Posterior vena cava (tissue), 2 donors: Measurements from ENCODE around the gene DSG2. TPM values are rescaled to one million over a fixed set of nuclear protein-coding genes. Genes with fewer than 3 reads are reported as not detected.

Source experiments
- DNase-seq: peaks from one replicate; pipeline ENCODE4 v3.0.0-alpha.2; 2020; ENCODE audit warnings: low spot score
- intact Hi-C, 2 donors: fragments of 100-400 bp; cut with DNase I; formaldehyde crosslinking; loops; one replicate each; pipeline versions ENCODE4 v1.14.1 to v1.14.2; 2022 to 2023
- total RNA-seq, 2 donors: library from RNA; stranded (reverse); fragmentation: NEBNext Ultra II Directional; extraction: Animal tissue kit (Norgen Biotek cat#: 25700); gene quantifications; one replicate each; pipeline ENCODE4 v1.2.1, GENCODE V29; 2021
- donor health status: DM: yes; HTN: yes; CAD: no.
- donor health status: DM: yes; HTN: yes; CAD: no.

The DSG2 gene
- total RNA-seq, 2 donors from 2014 or later = 2.2 to 2.6 TPM

DNA sequence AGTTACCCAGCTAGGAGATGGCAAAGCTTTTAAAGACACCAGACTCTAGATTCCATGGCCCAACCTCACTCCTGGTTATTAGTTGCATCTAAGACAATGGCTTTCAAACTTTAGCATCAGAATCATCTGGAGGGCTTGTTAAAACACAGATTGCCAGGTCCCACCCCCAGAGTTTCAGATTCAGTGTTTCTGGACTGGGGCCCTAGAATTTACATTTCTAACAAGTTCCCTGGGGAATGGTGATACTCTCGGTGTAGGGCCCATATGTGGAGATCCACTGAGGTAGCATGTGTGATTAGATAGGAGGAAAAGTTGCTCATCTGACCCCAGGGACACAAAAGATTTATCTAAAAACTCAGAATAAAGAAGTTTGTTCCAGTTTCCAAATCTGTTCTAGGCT lies 79.2 kb downstream of the DSG2 start:
- intact Hi-C loops = no loop called here

DNA sequence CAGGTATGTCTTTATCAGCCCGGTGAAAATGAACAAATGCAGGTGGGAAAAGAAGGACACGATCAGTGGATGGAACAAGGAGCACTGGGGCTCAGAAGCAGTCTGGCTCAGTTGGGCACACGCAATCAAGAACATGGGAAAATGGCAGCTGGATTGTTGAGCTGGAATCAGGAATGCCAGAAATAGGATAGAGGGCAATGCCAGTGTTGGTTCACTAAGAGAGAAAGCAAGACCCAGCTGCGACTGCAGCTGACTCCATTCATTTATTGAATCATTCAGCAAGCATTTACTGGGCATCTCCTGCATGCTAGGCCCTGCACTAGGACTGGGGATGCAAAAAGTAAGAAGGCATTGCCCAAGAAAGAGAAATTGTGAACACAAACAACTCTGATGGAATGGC lies 80.1 kb downstream of the DSG2 start:
- intact Hi-C loops = no loop called here
- no peak for DNase-seq

More for the DNA sequence above, 79.2 kb downstream of the DSG2 start:
- no peak for DNase-seq

DNA sequence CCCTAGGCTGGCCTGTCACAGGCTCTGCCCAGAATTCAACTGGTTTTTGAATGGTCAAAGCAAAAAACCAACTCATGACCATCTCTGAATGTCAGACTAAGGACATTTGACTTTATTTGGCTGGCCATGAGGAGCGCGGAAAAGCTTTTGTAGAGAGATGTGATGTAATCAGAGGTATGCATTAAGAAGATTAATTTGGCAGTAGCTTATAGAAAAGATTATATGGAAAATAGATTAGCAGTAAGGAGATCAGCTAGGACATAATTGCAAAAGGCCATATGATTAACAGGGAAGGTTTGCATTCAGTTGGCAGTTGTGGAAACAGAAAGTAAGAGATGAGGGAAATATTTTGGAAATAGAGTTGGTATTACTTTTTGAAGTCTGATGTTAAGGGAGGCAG lies 81.4 kb downstream of the DSG2 start:
- intact Hi-C loops = no loop called here
- DNase-seq = no peak

DNA sequence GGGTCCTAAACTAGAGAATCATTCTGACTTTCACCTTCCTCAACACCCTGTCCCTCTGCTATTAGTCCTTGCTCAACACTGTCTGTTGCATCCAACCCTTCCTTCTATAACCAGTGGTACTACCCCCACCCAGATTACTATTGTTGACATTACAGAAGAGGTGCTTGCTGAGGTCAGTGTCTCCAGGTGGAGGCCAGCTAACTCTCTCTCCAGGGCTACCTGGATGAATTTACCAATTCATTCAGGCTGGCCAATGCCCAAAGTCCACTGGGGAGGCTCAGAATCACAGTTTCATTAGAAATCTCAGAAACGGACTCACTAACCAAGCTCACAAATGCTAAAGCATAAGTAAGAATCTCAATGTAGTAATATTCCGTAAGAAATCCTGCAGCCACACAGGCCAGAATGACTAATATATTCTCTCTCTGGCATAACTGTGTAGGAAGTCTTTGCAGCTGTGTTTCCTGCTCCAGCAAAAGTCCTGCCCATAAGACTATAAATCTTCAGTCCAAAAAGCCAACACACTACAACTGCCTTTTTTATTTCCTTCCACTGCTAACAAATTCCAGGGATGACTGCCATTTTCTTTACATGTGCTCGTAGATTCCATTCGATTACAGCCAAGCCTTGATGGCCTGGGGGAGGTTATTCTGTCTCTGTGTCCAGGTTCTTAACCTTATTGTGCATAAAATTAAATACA lies 83.7 kb downstream of the DSG2 start:
- DNase-seq = no peak
- intact Hi-C loops = no loop called here

DNA sequence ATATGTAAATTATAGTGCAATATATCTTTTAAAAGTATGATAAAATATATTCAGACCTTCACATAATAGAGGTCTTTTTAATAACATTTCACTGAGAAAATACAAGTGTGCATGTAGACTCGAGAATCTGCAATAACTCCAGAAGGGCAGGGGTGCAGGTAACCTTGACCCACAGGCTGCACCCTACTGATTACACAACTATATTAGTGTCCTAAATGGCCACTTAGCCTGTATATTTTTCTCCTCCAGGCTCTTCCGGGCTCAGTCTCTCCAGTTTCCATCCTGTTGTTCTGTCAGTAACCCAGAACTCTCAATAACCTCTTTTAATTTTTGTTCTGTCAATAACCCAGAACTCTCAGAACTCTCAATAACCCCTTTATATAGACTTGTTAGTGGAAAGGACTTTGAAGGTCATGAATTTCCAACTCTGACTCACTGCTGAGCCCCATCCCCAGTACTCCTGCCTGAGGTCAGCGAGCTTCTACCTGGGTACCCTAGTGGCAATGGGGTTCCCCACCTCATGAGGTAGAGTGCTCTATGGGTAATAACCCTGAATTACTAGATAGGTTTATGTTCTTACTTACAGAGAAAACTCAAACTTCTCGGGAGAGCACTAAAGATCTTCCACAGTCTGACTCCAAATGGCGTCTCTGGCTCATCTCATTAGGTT lies 85.3 kb downstream of the DSG2 start:
- intact Hi-C loops = no loop called here
- DNase-seq = no peak

DNA sequence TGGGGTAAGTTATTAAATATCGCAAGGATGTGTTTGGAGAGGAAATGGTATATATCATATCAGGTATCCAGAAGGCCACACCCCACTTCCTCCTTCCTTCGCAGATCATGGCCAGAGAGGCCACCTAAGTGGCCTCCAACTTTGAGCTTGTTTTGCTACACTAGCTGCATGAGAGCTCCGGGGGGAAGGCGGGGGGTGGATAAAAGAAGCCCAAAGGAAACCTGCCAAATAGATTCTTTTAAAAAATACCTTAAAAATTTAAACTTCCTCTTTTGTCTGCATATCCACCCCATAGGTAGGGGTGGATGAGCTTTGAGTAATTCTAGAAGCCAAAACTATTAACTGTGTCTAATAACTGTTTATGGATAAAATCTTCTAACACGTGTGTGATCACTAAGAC lies 88.0 kb downstream of the DSG2 start:
- intact Hi-C loops = no loop called here
- no peak for DNase-seq

DNA sequence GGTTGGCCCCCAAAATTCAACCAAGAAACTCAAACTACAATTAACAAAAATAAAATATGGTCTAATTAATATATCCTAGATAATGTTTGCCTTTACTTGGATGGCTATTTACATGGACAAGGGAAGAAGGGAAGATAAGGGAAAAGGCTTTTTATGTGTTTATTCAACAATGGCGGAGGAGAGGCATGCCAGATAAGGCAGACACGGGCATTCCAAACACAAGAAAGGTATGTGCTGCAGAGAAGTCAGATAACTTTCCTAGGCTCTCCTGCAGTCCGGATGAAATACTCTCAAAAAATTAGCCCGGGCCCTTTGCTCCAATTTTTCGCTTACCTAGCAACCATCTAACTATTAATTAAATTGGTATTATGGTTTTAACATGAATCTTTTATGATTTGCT lies 88.6 kb downstream of the DSG2 start:
- intact Hi-C loops = no loop called here
- DNase-seq = no peak

DNA sequence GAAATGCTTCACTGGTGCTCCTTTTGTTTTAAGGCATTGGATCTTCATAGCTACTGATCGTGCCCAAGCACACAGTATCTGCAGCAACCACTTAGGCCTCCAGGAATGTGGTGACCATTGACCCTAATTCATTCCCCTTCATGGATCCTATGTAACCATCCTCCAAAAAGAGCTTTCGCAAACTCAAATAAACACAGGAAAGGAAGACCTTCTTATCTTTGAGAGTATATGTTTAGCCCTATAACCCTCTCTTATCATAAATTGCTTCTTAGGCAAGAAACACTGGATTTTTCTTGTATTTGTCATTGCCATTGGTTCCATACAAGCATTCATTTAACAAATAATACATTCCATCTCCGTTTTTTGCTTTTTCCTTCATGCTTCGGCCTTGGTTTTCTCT lies 89.6 kb downstream of the DSG2 start:
- no peak for DNase-seq
- intact Hi-C loops = no loop called here

DNA sequence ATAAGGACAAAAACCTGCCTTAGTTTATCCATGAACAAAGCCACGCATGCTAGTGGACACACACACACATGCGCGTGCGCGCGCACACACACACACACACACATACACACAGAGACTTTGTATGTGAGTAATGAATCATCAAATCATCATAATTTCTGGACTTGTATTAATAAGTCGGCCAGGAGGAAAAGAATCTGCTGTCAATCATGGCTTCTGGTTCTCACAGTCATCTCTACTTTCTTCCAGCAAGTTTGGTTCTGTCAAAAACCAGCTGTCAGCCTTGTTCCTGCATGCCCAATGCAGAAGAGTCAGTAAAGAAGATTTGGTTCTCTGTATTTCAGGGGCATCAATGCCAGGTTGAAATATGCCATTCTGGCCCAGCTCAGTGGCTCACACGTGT lies 92.6 kb downstream of the DSG2 start:
- DNase-seq = no peak
- intact Hi-C loops = no loop called here

DNA sequence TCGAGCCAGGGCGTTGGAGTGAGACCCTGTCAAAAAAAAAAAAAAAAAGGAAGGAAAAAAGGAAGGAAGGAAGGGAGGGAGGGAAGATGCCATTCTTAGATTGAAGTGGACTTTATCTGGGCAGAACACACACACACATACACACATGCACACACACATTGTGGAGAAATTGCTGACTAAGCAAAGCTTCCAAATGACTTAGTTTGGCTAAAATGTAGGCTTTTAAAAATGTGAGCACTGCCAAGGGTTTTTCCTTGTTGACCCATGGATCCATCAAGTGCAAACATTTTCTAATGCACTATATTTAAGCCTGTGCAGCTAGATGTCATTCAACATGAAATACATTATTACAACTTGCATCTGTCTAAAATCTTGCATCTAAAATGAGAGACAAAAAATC lies 93.1 kb downstream of the DSG2 start:
- DNase-seq = no peak
- intact Hi-C loops = no loop called here

DNA sequence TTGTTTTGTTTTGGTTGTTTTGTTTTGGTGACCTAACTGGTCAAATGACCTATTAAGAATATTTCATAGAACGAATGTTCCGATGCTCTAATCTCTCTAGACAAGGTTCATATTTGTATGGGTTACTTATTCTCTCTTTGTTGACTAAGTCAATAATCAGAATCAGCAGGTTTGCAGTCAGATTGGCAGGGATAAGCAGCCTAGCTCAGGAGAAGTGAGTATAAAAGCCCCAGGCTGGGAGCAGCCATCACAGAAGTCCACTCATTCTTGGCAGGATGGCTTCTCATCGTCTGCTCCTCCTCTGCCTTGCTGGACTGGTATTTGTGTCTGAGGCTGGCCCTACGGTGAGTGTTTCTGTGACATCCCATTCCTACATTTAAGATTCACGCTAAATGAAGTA lies 93.7 kb downstream of the DSG2 start, which contains the start of gene TTR:
Gene TTR (plus strand): TSS at position 250 of the 400 bp plus-strand sequence. CDS start 26 bp downstream, at position 276.
- intact Hi-C loops = no loop called here
- no peak for DNase-seq

DNA sequence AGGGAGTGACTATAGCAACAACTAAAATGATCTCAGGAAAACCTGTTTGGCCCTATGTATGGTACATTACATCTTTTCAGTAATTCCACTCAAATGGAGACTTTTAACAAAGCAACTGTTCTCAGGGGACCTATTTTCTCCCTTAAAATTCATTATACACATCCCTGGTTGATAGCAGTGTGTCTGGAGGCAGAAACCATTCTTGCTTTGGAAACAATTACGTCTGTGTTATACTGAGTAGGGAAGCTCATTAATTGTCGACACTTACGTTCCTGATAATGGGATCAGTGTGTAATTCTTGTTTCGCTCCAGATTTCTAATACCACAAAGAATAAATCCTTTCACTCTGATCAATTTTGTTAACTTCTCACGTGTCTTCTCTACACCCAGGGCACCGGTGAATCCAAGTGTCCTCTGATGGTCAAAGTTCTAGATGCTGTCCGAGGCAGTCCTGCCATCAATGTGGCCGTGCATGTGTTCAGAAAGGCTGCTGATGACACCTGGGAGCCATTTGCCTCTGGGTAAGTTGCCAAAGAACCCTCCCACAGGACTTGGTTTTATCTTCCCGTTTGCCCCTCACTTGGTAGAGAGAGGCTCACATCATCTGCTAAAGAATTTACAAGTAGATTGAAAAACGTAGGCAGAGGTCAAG lies 94.7 kb downstream of the DSG2 start:
- intact Hi-C loops = no loop called here
- no peak for DNase-seq

DNA sequence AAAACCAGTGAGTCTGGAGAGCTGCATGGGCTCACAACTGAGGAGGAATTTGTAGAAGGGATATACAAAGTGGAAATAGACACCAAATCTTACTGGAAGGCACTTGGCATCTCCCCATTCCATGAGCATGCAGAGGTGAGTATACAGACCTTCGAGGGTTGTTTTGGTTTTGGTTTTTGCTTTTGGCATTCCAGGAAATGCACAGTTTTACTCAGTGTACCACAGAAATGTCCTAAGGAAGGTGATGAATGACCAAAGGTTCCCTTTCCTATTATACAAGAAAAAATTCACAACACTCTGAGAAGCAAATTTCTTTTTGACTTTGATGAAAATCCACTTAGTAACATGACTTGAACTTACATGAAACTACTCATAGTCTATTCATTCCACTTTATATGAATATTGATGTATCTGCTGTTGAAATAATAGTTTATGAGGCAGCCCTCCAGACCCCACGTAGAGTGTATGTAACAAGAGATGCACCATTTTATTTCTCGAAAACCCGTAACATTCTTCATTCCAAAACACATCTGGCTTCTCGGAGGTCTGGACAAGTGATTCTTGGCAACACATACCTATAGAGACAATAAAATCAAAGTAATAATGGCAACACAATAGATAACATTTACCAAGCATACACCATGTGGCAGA lies 97.3 kb downstream of the DSG2 start:
- no peak for DNase-seq
- intact Hi-C loops = no loop called here

DNA sequence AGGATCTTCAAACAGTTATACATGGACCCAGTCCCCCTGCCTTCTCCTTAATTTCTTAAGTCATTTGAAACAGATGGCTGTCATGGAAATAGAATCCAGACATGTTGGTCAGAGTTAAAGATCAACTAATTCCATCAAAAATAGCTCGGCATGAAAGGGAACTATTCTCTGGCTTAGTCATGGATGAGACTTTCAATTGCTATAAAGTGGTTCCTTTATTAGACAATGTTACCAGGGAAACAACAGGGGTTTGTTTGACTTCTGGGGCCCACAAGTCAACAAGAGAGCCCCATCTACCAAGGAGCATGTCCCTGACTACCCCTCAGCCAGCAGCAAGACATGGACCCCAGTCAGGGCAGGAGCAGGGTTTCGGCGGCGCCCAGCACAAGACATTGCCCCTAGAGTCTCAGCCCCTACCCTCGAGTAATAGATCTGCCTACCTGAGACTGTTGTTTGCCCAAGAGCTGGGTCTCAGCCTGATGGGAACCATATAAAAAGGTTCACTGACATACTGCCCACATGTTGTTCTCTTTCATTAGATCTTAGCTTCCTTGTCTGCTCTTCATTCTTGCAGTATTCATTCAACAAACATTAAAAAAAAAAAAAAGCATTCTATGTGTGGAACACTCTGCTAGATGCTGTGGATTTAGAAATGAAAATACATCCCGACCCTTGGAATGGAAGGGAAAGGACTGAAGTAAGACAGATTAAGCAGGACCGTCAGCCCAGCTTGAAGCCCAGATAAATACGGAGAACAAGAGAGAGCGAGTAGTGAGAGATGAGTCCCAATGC lies 98.3 kb downstream of the DSG2 start:
- no peak for DNase-seq
- intact Hi-C loops = no loop called here

DNA sequence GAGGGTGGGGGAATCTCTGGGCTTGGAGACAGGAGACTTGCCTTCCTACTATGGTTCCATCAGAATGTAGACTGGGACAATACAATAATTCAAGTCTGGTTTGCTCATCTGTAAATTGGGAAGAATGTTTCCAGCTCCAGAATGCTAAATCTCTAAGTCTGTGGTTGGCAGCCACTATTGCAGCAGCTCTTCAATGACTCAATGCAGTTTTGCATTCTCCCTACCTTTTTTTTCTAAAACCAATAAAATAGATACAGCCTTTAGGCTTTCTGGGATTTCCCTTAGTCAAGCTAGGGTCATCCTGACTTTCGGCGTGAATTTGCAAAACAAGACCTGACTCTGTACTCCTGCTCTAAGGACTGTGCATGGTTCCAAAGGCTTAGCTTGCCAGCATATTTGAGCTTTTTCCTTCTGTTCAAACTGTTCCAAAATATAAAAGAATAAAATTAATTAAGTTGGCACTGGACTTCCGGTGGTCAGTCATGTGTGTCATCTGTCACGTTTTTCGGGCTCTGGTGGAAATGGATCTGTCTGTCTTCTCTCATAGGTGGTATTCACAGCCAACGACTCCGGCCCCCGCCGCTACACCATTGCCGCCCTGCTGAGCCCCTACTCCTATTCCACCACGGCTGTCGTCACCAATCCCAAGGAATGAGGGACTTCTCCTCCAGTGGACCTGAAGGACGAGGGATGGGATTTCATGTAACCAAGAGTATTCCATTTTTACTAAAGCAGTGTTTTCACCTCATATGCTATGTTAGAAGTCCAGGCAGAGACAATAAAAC lies 100.2 kb downstream of the DSG2 start:
- no peak for DNase-seq
- intact Hi-C loops = no loop called here
